Renal pelvis (tissue), 12 donors: Measurements from ENCODE around the gene TMEM196. TPM values are rescaled to one million over a fixed set of nuclear protein-coding genes. Genes with fewer than 3 reads are reported as not detected.

Experiments used
- DNase-seq: peaks from one replicate; pipeline ENCODE4 v3.0.0-alpha.2; 2013
- long read RNA-seq, 16 experiments: transcript quantifications; one replicate each; lab custom pipeline, GENCODE V29; 2026
- polyA plus RNA-seq, 3 donors: library from polyadenylated mRNA; unstranded; fragments of 120-200 nt; gene quantifications; one replicate each; pipeline ENCODE4 v1.2.1, GENCODE V29; 2013; ENCODE audit not compliant: insufficient read length in 3 of 3

Gene TMEM196
- polyA plus RNA-seq: under 1 TPM in 1 of 3 donors, not detected in 2; 0.01 TPM
- long read RNA-seq, donor 1: 0 reads
- long read RNA-seq, donor 2: 0 reads
- long read RNA-seq, donor 3: 0 reads
- long read RNA-seq, donor 4: 0 reads
- long read RNA-seq, donor 5: 0 reads
- long read RNA-seq, donor 6: 0 reads
- long read RNA-seq, donor 7: 0 reads
- long read RNA-seq, donor 8: 0 reads
- long read RNA-seq, donor 9: 0 reads
- long read RNA-seq, donor 10: 0 reads
- long read RNA-seq, donor 11: 0 reads
- long read RNA-seq, donor 12: 0 reads
- long read RNA-seq, donor 13: 0 reads
- long read RNA-seq, donor 14: 0 reads
- long read RNA-seq, donor 15: 0 reads
- long read RNA-seq, donor 16: 0 reads

DNA sequence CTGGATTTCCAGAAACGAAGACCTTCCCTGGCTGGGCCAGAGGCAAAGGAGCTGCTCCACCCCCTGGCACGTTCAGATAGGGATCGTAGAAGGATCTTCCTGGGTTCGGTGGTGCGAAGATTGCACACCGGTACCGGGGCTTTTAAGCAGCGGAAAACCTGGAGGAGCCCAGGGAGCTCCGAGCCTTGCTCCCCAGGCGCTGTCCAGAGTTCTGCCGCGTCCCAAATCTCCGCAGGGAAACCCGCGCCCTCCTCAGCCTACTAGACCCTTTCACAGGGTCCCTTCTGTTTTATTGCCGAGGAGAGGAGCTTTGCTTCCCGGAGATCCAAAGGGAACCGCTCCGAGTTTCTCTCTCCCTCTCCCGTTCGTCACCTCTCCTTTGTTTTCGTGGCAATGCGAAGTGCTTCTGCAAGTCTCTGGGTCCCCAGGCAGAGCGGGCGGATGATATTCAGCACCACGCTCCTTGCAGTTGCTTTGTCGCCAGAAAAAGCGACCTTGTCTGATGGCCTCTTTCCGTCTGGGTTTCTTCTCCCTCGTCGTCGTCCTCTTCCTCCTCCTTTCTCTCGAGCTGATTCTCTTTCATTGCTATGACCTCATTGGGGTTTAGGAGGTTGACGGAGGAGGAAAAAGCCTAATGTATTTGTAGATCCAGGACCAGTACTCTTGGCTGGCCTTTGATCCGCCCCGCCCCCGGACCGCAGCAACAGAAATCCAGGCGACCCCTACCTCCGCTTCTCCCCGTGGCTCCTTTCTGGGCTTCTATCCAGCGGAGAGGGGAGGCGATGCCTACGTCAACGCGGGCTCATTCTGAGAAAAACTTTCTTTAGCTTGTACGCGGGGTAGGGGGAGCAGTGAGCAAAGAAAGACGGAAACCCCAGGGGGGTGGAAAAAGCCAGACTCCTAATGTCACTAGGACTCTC is at the start of gene TMEM196:
TMEM196 (minus strand) TSS at position 777 of the 920 bp plus-strand sequence. CDS start 921 bp downstream, outside the sequence.
- peak; percentile 46 for DNase-seq

DNA sequence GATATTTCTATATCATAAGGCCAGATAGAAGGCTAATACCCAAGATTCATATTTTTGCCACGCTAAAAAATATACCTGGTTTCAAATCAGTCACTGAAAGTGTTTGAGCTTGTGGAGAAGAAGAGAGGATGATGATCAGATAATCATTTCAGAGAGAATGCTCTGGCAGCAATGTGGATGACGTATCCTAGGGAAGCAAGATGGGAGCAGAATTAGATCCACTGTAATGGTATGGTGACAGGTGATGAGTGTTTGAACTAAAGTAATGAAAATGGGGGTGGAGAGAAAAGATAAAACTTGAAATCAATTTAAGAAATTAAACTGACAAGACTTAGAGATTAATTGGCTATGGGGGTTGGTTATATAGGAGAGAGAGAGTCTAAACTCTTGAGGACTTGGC is 42.7 kb upstream of the TMEM196 start:
- no peak for DNase-seq

DNA sequence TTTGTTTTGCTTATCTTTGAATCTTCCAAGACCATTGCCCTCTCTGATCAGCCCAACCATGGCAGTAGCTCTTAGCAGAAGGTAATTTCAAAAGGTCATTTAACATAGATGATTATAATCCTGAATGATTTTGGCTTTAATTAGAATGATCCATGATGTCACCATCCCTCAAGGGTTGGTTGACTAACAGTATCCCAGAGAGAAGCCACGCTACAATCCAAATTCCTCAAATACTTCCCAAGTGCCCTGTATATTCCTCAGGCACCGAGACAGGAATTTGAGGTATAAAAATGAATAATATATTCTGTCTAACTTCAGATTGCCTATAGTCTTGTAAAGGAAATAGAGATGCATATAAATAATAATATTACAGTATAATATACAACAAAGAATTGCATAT is 42.1 kb upstream of the TMEM196 start:
- DNase-seq: no peak

DNA sequence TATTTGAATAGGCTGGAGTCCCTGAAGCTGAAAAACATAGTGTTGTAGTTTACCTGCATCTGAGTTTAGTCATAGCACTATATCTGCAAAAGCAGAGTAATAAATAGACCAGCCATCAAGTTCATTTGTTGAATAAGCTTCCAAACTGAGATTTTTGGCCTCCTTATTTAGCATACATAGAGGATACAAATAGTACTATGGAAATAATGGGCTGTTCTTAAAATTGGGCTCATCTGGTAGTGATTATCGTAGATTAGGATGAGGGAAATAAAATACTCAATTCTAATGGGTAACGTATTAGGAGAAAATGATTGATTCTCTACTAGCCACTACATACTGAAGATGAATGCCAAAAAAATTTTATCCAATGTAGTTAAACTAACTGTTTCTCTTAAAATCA is 41.4 kb upstream of the TMEM196 start:
- DNase-seq: no peak

DNA sequence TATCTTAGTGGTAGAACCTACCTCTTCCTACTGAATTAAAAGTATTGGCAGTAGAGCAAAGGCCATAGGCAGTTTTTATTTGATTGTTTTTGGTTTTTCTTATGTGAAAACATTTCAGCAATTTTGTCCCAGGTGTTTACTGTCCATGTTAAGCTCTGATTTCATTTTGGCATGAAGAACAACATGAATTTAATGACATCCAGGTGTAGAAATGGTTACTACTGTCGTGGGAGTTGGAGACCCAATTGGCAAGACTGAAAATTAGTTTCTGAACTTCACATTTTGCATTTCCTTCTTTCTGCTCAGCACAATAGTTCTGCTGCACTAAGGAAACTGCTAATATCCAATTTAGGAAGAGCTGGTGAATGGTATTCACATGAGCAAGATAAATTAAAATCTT is 38.0 kb upstream of the TMEM196 start:
- DNase-seq: no peak

DNA sequence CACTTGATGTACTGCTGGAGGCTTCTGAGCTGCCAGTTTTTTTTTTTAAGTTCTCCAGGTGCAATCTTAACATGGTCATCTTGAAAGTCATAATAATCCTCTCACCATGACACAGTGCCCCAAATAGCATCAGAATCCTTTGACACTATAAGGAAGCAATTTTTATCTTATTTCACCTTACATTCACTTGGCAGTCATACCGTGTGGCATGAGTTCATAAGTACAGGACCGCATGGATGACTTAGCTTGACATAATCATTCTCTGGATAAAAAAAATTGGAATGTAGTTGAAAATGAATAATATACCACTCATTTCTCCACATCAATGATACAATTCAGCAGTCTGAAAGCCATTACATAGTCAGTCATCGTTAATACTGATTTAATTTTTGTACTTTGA is 25.6 kb upstream of the TMEM196 start:
- no peak for DNase-seq

DNA sequence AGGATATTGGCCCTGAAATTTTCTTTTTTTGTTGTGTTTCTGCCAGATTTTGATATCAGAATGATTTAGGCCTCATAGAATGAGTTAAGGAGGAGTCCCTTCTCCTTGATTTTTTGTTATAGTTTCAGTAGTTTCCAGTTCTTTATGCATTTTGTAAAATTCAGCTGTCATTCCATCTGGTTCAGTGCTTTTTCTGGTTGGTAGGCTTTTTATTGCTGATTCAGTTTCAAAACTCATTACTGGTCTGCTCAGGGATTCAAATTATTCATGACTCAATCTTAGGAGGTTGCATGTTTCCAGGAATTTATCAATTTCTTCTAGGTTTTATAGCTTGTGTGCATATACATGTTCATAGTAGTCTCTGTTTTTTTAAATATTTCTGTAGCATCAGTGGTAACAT is 10.1 kb upstream of the TMEM196 start:
- no peak for DNase-seq

DNA sequence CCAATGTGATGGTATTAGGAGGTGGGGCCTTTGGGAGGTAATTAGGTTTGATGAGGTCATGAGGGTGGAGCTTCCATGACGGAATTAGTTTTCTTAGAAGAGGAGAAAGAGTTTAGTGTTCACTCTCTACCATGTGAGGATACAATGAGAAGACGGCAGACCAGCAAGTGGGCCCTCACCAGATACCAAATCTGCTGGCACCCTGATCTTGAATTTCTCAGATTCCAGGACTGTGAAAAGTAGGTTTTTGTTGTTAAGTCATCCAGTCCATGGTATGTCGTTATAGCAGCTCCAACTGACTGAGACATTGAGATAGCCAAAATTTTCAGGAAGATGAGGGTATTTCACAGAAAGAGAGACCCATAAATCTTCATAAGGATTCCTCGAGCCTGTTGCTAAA is 3.6 kb upstream of the TMEM196 start:
- DNase-seq: no peak

DNA sequence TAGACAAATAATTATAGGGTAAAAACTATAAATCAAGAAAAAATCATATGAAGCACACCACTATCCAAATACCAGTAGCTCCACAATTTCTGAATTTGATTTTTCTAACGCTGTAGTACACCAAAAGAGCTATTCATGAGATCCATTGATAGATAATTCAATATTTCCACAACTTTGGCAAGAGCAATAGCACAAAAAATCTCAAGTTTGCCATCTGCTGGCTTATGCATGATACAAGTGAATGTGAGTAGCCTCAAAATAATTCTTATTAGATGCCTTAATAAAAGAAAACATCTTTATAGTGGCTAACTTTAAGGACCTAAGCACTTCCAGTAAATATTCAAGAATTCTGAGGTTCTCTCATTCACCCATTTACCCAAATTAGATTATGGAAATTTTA is 2.2 kb upstream of the TMEM196 start:
- no peak for DNase-seq

DNA sequence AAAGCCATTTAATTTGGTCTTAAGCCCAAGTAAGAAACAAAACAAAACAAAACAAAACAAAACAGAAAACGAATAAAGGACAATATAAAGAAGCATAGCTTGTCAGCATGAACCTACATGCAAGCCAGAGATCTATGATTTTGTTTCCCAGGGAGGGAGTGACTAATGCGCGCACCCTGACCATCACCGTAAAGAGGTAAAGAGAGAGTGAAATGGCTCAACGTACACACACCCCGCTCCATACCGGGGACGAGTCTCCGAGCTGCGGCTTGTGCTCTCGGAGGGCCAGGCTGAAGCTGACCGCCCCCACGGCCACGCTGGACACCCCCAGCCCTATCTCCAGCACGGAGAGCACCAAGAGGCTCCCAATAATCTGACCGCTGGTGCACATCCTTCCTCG is 1.1 kb downstream of the TMEM196 start:
- DNase-seq: no peak

DNA sequence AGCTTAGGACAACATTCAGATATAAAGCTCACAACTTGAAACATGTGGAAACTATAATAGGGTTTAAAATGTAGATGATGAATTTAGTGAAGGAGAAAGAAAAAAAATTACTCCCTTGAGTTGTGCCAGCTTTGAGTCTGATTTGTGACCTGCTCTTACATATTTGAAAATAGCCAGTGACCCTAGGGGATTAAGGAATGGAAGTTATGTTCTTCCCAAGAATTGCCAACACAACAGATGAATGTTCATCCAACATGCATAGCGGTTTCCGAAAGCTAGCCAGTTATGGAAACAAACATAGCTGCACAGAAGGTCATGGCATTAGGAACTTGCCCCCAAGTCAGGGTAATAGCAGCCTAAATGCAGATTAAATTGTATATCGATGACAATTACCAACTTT is 10.8 kb downstream of the TMEM196 start:
- DNase-seq: no peak

DNA sequence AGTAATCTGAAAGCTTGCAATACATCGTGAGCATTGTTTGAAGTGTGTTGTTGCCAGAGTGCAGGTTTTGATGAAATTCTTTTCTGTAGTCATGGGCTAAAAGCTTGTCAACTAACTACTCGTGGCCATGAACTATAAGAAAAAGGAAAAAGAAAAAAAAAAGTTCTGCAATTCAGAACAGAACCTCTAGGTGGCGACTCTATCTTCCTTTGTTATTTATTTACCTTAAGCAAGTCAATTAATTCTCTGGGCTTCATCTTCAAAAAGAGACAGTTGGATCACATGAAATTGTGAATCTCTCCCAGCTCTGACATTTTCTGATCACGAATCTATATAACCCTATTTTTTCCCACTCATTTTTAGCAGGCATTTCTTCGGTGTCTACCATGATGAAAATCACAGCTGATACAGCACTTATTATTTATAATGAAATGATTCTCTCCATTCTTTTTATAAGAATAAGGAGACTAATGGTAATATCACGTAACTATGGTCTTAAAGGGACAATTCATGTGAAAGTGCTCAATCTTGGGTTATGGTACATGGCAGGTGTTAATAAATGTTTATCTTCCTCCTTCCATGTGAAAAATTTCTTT is 18.8 kb downstream of the TMEM196 start:
- DNase-seq: no peak

DNA sequence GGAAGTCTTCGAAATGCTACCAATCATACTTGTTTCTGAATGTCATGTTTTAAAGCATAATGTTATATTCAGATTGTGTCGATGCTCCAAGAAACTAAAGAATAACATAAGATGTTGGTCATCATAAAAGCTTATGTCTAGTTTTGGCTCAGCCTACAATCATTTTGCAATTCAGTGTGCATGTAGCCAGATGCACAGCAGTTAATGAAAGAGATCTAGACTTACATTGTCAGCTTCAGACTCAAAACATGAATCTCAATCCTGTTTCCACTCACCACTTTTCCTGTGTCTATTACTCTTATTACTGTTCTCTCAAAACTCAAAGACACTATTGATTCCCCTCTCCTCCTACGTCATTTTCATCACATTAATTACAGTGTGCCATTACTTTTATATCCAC is 21.4 kb downstream of the TMEM196 start:
- DNase-seq: no peak

DNA sequence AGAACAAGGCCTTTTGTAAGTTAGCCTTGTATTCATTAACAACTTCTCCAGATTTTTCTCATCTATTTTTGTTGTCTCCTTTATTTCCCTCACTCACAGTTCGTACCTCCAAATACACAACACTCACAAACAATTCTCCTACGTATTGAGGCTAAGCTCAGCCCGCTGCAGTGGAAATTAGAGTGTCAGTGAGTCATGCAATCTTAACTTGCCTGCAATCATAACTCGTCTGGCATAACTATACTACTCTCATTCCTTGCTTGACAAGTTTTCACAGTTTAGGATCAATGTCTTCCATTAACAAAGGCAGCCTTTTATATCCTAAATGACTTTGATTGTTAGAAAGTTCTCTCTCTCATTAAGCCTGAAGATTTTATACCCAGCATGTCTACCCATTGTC is 23.8 kb downstream of the TMEM196 start:
- no peak for DNase-seq

DNA sequence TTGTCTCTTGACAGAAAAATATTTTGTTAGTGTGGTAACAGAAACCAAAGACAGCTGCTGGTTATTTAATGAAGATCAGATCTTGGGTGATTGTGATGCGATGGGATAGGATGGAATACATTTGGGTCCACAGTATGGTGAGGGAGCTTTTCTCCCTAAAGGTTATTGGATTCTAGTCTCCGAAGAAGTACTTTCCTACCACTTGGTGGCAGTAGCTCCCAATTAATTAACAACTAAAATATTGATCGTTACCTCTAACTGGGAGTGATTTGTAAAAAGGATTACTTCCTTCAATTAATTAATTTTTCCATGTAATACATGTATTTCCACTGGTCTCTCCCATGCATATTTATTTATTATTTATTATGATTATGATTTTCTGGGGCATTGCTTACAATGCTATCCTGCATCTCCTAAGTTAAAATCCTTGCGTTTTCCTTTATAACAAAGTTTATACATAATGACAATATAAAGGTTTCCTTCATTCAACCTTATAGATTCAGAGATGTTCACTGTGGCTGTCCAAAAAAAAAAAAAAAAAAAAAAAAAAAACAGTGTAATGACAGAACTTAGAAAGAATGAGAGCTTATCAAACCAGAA is 25.6 kb downstream of the TMEM196 start:
- peak; percentile 16 for DNase-seq

DNA sequence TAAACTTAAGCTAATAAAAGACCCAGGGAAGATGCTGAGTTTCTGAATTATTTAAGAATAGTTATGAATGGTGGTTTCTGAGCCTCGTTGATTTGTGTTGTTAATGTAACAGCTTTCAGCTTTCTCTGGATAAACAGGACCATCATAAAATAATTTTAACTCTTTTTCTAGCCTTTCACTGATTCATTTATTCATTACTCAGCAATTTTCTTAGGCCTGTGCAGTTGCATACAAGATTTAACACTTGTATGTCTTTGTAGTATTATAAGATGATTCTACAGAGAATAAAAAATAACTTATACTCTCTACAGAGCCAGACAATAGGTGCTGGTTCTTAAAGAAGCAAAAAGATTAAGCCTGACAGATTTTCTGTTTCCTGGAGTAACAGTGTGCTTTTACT is 29.3 kb downstream of the TMEM196 start:
- DNase-seq: no peak

DNA sequence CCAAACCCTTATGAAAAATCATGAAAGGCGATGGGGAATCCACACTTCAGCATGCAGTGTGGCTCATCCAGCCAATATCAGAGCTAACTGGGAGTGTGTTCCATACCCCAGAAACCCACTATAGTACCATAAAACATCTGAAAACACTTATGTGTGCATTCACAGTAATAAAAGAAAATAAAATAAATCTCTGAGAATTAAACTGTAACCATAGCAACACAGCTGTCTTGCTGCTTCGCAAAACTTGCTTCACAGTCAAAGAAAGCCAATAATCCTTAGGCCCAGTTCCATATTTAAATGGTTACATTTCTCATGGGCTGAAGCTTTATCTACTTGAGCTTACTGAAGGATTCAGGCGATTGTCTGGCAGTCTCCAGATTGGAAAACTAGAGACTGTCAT is 44.7 kb downstream of the TMEM196 start:
- no peak for DNase-seq

DNA sequence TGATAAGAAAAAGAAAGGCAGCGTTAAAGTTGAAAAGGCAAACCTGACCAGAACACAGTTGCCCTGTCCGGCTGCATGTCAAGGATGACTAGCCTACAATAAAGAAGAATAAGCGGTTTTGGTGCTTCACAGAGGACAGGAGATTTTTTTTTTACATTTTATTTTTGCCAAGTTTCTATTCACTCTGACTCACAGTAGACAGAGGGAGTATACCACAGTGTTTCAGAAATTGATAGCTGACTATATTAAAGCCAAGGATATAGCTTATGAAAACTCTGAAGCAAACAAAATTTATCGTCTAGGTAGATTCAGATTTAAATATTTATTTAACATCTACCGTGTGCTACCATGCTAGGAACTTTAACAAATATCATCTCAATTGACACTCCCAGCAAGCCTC is 47.6 kb downstream of the TMEM196 start:
- DNase-seq: no peak

DNA sequence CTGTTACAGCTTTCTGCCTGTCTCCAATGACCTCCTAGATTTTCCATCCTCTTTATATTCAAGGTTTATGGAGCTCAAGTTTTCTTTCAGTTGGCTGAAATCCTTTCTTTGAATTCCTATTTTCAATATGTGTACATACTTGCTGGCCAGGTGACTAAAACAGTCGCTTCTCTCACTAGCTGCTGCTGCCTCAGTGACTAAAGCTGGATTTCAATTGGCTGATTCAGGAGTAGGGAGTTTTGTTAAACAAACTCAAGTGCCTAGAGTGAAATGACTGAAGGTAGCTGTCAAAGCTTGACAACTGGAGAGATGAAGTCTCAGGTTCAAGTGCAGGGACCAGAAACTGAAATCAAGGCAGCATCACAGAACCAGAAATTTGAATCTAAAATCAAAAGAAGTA is 57.9 kb downstream of the TMEM196 start:
- DNase-seq: no peak

DNA sequence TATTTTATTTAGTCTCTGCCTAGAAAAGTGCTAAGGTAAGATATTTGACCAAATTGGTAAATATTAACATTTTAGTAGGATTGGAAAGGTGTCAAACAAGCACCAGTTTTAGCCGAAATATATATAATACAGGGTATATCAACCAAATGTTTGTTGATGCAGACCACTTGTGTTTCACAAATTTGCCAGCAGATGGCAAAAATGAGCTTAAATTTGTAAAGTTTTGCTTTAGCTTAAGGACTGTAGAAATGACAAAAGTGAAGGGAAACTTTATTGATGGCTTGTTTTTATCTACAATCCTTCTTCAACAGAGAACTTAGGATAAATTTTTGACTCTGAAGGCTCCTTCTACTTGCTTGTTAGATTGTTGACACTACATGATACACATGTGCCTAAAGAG is 59.7 kb downstream of the TMEM196 start:
- peak; percentile 29 for DNase-seq

DNA sequence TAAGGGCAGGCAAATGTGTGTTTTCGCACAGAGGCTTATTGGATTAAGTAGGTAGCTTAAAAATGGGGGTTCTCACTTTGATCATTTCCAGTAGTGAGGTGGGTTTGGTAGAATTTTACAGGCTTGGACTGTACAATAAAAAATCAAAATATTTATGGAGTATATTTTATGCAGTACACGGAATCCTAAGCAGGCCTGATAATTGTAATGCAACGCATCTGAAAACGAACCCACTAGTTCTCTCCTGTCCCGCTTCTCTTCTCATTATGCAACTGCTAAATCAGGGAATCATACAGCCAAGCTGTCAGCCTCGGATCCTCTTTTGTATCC is 64.2 kb downstream of the TMEM196 start:
- DNase-seq: no peak

DNA sequence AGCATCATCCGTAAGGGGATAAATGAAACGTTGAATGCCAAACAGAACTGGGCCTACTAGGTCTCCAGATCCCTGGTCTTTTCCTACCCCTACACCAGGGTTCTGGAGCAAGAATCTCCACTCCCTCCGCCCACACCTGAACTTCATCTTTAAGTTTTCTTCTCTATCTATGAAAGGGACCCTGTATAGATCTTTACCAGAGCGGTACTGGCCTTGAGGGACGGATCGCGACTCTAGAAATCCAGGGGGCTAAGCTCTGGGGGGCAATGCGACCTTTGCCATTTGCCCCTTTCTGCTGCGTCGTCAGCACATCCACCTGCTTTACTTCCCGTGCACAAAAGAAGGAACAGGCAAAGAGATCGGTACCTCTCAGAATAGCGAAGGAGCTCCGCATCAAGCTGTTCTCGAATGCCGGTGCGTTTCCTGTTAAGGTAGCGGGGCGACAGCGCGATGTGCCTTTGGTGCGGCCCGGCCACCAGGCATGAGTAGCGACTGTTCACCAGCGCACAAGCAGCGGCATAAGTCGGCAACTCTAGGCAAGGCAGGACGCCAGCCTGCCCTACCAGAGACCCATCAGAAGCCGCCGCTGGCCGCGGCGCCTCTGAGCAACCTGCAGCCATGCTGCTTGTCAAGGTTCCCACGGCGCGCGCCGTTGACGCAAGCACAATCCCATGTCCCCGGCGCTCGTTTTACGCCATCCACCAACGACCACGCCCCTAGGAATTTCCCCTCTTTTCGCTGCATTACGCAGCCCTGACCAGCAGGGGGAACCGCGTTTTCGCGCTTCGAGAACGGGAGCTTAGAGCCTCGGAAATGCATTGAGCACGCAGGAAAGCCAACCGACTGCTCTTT is 64.8 kb downstream of the TMEM196 start, which contains the start of gene POLR1F:
POLR1F (minus strand) TSS at position 641 of the 852 bp plus-strand sequence; CDS start at position 620, 21 bp downstream.
- DNase-seq: peak; percentile 97
